NB4 (cell line): ENCODE data around the gene ABCG1.

Experiments
- DNase-seq: peaks from one replicate; pipeline ENCODE4 v3.0.0; 2010; ENCODE audit warnings: low read depth
- H3K4me3 ChIP-seq: one replicate; pipeline ENCODE4 v1.5.1; 2011; ENCODE audit warnings: mild to moderate bottlenecking, low read depth, low read length, moderate library complexity
- MYC ChIP-seq: IDR thresholded peaks from 2 replicates; pipeline ENCODE4 v1.6.1; 2011; ENCODE audit warnings: low read depth, low read length
- POLR2A ChIP-seq: IDR thresholded peaks from 2 replicates; pipeline ENCODE4 v1.6.1; 2011; ENCODE audit warnings: mild to moderate bottlenecking; ENCODE audit not compliant: insufficient read length; ENCODE audit errors: extremely low read depth
- TF ChIP-seq, protein P1 (sequence below): IDR thresholded peaks from one replicate; pipeline ENCODE4 v1.5.1; 2012; ENCODE audit warnings: low read depth, low read length
- TF ChIP-seq, protein P2 (sequence below): IDR thresholded peaks from 2 replicates; pipeline ENCODE4 v1.6.1; 2011; ENCODE audit warnings: low read depth, low read length

Gene ABCG1

GRCh38 chr21:42237577-42237976 lies 18.6 kb downstream of the ABCG1 start:
- no peak overlapping the region for H3K4me3 ChIP-seq
- TF ChIP-seq, protein P1, sequence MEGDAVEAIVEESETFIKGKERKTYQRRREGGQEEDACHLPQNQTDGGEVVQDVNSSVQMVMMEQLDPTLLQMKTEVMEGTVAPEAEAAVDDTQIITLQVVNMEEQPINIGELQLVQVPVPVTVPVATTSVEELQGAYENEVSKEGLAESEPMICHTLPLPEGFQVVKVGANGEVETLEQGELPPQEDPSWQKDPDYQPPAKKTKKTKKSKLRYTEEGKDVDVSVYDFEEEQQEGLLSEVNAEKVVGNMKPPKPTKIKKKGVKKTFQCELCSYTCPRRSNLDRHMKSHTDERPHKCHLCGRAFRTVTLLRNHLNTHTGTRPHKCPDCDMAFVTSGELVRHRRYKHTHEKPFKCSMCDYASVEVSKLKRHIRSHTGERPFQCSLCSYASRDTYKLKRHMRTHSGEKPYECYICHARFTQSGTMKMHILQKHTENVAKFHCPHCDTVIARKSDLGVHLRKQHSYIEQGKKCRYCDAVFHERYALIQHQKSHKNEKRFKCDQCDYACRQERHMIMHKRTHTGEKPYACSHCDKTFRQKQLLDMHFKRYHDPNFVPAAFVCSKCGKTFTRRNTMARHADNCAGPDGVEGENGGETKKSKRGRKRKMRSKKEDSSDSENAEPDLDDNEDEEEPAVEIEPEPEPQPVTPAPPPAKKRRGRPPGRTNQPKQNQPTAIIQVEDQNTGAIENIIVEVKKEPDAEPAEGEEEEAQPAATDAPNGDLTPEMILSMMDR = no peak
- no peak for DNase-seq

GRCh38 chr21:42238185-42238934 lies 19.4 kb downstream of the ABCG1 start:
- TF ChIP-seq, protein P2, sequence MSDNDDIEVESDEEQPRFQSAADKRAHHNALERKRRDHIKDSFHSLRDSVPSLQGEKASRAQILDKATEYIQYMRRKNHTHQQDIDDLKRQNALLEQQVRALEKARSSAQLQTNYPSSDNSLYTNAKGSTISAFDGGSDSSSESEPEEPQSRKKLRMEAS = no peak
- TF ChIP-seq, protein P1 = no peak
- no peak for TF ChIP-seq MYC
- TF ChIP-seq POLR2A = no peak
- no peak overlapping the region for H3K4me3 ChIP-seq
- DNase-seq = no peak

- H3K4me3 ChIP-seq = no peak overlapping the region
- no peak for TF ChIP-seq MYC
- TF ChIP-seq POLR2A = no peak
- TF ChIP-seq, protein P1 = no peak
- TF ChIP-seq, protein P2 = no peak
- DNase-seq = no peak
These were observed 20.6 kb downstream of the ABCG1 start for GRCh38 chr21:42239556-42239955.

DNA sequence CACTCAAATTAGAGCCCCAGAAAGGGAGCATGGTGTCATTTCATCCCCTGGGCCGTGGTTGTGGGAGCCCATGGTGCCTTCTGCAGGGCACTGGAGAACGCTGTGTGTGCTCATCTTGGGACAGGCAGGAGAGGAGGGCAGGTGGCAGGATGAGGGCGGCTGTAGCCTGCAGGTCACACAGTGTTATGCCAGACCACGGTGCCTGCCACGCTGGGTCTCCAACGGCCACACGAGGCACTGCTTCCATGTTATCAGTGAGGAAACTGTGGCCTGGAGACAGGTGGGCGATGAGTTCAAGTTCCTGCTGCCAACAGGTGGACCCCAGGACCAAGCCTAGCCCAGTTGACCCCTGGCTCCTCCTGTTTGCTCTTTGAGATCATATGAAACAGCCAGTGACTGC lies 21.0 kb downstream of the ABCG1 start:
- TF ChIP-seq, protein P2 = no peak
- TF ChIP-seq MYC = no peak
- TF ChIP-seq POLR2A = no peak
- TF ChIP-seq, protein P1 = no peak
- H3K4me3 ChIP-seq = no peak overlapping the region
- DNase-seq = no peak

- TF ChIP-seq POLR2A = no peak
- TF ChIP-seq, protein P2 = no peak
- no peak for DNase-seq
- H3K4me3 ChIP-seq = no peak overlapping the region
These were observed 23.7 kb downstream of the ABCG1 start for GRCh38 chr21:42242611-42243010.

- DNase-seq = no peak
- H3K4me3 ChIP-seq = no peak overlapping the region
- TF ChIP-seq MYC (no peak), POLR2A (no peak)
- TF ChIP-seq, protein P2 = no peak
- TF ChIP-seq, protein P1 = no peak
These were observed 24.1 kb downstream of the ABCG1 start for GRCh38 chr21:42243026-42243425.
